Retinal pigment epithelial cell (primary cell): ENCODE results near the gene PSMD12.

Experiments
- DNase-seq: peaks from one replicate; pipeline ENCODE4 v3.0.0-alpha.2; 2010; ENCODE audit warnings: low read depth
- H3K4me3 ChIP-seq: 2 replicates; pipeline ENCODE4 v1.5.1; 2011; ENCODE audit warnings: mild to moderate bottlenecking, low read length, control low read depth, moderate library complexity
- TF ChIP-seq, protein P1 (sequence below): conservative IDR thresholded peaks from 2 replicates; pipeline ENCODE4 v1.5.1; 2011; ENCODE audit warnings: low read depth, low read length, control low read depth, inconsistent platforms

The PSMD12 gene

DNA sequence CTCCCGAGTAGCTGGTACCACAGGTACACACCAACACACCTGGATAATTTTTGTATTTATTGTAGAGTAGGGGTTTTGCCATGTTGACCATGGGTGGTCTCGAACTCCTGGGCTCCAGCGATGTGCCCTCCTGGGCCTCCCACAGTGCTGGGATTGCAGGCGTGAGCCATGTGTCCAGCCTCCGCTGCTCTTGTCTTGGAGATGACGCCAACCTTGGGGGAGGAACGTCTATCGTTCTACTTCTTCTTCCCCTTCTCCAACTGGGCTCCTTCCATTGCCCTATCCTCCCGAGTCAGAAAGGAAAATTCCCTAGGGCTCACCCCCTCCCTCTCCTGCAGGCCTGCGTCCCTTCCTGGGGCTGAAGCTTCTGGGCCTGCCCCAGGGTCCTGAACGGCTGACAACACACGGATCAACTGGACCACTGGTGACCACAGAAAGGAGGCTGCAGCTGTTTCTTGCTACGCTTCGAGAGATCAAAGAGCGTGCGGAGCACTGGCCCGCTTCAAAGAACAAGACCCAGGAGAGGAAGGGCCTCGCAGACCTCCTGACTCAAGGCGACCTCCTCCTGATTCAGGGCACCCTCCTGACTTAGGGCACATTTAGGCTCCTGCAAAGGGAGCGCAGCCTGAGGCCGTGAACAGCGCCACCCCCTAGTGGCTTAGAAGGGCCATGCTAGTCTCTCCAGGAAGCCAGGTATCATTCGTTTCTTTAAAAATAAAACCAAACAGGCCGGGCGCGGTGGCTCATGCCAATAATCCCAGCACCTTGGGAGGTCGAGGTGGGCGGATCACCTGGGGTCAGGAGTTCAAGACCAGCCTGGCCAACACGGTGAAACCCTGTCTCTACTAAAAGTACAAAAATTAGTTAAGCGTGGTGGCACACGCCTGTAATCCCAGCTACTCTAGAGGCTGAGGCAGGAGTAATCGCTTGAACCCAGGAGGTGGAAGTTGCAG is 72.8 kb downstream of the PSMD12 start:
- H3K4me3 ChIP-seq = no peak overlapping the region
- TF ChIP-seq, protein P1, sequence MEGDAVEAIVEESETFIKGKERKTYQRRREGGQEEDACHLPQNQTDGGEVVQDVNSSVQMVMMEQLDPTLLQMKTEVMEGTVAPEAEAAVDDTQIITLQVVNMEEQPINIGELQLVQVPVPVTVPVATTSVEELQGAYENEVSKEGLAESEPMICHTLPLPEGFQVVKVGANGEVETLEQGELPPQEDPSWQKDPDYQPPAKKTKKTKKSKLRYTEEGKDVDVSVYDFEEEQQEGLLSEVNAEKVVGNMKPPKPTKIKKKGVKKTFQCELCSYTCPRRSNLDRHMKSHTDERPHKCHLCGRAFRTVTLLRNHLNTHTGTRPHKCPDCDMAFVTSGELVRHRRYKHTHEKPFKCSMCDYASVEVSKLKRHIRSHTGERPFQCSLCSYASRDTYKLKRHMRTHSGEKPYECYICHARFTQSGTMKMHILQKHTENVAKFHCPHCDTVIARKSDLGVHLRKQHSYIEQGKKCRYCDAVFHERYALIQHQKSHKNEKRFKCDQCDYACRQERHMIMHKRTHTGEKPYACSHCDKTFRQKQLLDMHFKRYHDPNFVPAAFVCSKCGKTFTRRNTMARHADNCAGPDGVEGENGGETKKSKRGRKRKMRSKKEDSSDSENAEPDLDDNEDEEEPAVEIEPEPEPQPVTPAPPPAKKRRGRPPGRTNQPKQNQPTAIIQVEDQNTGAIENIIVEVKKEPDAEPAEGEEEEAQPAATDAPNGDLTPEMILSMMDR = peak; percentile 89
- no peak for DNase-seq

- H3K4me3 ChIP-seq = no peak overlapping the region
- no peak for DNase-seq
- TF ChIP-seq, protein P1 = no peak
These were observed 75.6 kb downstream of the PSMD12 start for GRCh38 chr17:67290711-67291291.

- TF ChIP-seq, protein P1 = no peak
- H3K4me3 ChIP-seq = no peak overlapping the region
- DNase-seq = no peak
These were observed 76.1 kb downstream of the PSMD12 start for GRCh38 chr17:67290244-67290643.

GRCh38 chr17:67289181-67289876 is 77.0 kb downstream of the PSMD12 start:
- TF ChIP-seq, protein P1 = no peak
- no peak overlapping the region for H3K4me3 ChIP-seq
- DNase-seq = peak; percentile 17
